ENCODE data around the gene RABGAP1L. TPM values are rescaled to one million over a fixed set of nuclear protein-coding genes. Genes with fewer than 3 reads are reported as not detected.

RABGAP1L gene
- total RNA-seq, 1 donor from 2014 or later: 48.8 TPM

Other genes with a start within 250 kb of the RABGAP1L start
- gene SERPINC1, start 242.2 kb upstream of the RABGAP1L start, total RNA-seq: 0.18 and 0.43 TPM in 2 replicates
- 32.1 and 32.2 TPM in 2 replicates for gene RC3H1, start 137.2 kb upstream of the RABGAP1L start, total RNA-seq

All from T-helper 2 cell treated with Interferon-gamma antibody and Interleukin-4, amounts not matched to agents 100 ng/mL and 5 ng/mL, for 36 hours (primary cell).